NCI-H1417 (cell line): ENCODE measurements around the gene TTC6.
"Not testable (repeated sequence)": the region's sequence is repeated elsewhere in the genome, so short reads cannot be mapped to it uniquely, and the experiment has no call there.

Experiments used
- DNase-seq, 3 experiments: peaks; one replicate each; lab custom pipeline; 2025; lab: John Stamatoyannopoulos, UW

The TTC6 gene

GRCh38 chr14:37594971-37595808 lies at the start of gene TTC6, which contains the start of gene FOXA1:
Gene TTC6 (plus strand): TSS chr14:37595629. CDS start chr14:37622065, 26,436 bp downstream.
Gene FOXA1 (minus strand): TSS chr14:37595249. CDS start chr14:37594972, 277 bp downstream.
- DNase-seq, result peak; percentile 91 to 98 (median 96)

DNA sequence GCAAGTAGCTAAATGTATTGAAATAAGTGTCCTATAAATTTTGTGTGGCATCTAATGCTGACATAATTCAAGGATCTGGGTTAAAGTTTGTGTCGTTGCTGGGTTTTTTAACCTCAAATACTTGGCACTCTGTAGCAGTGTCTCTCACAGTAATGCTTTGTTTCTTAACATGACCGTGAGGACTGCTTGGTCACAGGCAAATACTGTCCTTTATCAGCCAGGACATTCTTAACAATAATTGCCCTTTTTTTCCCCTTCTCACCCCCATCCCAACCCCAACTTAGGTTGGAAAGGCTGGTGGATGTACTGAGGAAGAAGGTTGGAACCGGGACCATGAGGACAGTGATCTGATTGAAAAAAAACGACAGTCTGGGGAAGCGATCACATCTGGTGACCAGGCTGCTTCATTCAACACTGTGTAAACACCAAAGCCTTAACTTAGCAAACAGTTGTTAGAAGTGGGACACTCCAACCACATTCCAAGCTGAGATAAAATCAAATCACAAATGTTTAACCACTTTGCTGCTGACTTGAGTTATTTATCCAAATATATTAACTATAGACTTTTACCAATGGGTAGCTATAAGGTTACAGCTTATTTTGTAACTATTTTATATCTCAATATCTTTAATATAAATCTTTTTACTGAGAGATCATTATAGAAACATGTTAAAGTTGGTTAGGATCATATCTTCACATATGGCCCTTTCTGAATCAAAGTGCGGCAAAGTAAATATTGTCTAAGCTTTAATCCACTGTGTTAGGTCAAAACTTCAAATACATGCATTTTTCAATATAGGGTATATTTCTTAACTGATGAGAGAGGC lies 48.6 kb upstream of the TTC6 start:
- DNase-seq, result peak; percentile 51 to 72 (median 61)

DNA sequence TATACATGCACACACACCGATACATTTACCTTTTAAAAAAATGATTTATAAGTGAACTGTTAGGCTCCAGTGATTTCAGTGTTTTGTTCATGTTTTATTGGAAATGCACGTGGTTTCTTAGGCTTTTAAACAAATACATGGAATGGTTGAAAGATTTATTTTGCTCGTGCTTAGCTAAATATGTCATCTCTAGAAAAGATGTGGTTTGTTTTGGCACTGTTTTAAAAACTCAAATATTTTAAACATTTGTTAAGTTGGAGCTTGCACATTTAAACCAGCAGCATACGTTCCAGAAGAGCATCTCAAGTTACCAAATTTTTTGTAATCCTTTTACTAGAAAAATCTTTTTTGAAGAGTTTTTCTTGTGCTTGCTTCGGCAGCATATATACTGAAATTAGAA lies 44.9 kb upstream of the TTC6 start:
- DNase-seq, result no peak

DNA sequence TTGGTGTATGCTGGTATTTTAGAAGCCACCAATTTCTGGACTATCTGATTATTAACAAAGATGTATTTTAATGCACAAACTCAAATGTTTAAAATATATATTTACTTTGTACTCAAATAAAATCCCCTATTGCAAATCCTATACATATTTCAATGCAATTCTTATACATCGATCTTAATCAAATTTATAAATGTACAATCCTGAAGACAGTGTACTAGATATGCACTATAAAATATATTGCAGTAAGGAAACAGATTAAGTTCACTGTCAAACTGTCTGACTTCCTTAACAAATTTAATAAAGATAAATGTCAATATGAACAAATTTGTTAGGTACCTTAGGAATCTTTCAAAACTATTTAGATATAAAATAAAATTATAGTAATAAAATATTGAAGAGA lies 44.3 kb upstream of the TTC6 start:
- DNase-seq, result no peak

DNA sequence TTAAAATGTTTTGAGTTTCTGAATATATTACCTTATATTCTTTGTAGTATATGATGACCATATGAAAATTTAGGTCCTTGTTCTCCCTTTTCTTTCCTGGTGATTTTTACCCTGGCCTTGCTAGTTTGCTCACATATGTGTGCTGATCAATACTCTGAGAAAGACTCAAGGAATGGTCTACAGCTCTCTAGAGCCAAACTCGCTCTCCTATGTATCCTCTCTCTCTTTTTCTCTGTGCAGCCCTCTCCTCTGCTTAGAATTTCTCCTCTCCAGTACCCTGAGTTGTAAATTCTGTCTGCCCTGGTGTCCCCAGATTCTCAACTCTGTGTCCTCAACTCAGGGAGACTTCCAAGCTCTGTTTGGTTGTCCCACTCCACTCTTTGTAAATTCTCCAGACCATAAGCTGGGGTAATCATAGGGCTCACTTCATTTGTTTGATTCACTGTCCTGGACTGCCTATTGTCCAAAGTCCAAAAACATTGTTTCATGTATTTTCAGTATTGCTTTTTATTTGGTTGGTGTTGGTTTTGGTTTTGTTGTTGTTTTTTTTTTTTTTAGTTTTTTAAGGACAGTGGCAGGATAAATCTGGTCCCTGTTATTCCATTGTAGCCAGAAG lies 41.4 kb upstream of the TTC6 start:
- no peak for DNase-seq

DNA sequence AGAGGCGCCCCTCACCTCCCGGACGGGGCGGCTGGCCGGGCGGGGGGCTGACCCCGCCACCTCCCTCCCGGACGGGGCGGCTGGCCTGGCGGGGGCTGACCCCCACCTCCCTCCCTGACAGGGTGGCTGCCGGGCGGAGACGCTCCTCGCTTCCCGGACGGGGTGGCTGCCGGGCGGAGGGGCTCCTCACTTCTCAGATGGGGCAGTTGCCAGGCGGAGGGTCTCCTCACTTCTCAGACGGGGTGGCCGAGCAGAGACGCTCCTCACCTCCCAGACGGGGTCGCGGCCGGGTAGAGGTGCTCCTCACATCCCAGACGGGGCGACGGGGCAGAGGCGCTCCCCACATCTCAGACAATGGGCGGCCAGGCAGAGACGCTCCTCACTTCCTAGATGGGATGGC lies 39.8 kb upstream of the TTC6 start:
- not testable (repeated sequence) for DNase-seq

DNA sequence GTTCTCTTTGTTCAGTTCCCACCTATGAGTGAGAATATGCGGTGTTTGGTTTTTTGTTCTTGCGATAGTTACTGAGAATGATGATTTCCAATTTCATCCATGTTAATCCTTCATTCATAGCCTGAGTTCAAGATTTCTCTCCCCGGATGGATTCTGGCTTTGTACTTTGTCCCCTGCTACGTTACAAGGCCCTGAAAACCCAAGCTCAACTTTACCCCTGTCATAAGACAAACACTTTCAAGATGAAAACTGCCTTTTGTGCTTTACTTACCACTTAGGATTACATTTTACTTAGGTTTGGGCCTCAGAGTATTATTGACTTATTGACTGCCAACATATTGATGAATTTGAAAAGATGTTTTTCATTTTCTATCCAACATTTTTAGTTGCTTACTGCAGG lies 36.7 kb upstream of the TTC6 start:
- DNase-seq, result no peak

DNA sequence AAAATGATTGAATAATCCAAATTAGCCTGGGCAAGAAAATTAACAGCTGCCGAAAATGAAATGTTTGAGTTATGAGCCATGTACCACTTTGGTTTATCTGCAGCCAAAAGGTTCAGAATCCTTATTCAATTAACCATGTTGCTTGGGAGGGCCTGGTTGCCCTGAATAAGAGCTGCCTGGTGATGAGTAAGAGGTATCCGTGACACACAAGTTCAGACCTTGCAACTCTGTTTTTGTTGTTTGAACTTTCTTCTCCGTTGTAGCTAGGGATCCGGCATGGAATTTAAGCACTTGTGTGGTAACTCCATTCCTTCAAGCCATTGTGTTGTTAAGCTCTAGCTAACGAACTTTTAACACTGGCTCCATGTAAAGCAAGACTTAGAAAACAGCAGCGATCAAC lies 36.0 kb upstream of the TTC6 start:
- no peak for DNase-seq

GRCh38 chr14:37563189-37563588 lies 32.2 kb upstream of the TTC6 start:
- no peak for DNase-seq

GRCh38 chr14:37565550-37565949 lies 29.9 kb upstream of the TTC6 start:
- DNase-seq, result peak in 2 of 3 experiments; percentile 23 to 74

DNA sequence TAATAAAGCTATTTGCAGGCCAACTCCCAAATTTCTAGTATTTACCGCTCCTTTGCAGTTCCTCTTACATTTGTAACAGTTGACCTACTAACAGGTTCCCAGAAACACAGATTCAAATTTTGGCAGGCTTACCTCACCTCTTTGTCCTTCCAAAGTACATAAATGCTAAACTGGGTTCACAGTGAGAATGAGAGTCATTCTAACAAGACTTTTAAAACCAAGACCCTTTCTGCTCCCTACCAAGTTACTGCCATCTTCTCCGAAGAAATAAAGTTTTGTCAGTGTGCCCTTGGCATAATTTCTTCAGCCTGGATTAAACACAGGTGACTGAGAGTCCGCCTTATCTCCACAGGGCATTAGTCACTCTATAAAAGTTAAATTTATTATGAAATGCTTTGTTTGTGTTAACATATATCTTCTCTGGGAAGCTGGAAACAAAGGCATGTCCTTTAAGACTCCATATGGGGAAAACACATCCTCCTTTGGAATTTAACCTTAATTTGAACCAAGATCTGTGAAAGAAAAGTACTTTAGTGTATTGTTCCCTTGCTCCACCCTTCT lies 28.5 kb upstream of the TTC6 start:
- DNase-seq, result no peak

- no peak for DNase-seq
These were observed 25.7 kb upstream of the TTC6 start for GRCh38 chr14:37569729-37570128.

DNA sequence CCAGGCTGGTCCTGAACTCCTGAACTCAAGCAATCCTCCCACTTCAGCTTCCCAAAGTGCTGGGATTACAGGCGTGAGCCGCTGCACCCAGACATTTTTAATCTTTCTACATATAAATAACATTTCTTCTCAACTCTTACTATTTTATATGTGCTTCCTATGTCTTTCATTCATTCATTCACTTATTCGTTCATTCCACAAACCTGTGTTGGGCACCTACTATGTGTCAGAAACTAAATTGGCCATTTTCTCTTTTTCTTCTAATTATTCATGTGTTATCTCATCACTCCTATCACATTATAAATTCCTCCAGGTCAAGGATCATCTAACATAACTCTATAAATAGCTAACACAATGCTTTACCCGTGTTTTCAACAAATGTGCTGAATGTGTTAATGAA lies 24.0 kb upstream of the TTC6 start:
- no peak for DNase-seq

GRCh38 chr14:37573356-37573755 lies 22.1 kb upstream of the TTC6 start:
- DNase-seq, result no peak

DNA sequence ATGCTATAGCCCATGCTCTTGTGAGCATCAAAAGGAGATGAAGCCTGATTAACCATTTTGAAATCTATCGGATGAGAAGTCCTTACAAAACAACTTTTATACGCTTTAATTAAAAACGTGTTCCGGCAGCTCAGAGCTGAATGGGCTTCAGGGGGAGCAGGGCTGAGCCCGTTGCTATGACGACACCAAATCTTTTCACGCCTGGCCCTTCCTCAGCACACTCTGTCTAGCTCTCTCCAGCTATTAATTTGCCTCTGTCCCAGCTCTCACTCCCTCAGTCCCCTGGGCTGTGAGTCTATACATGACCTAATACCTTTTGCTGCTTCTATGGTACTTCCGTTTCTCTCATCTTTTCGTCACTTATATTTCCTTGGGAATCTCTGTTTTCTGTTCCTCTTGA lies 16.2 kb upstream of the TTC6 start:
- peak in 2 of 3 experiments; percentile 27 to 67 for DNase-seq

DNA sequence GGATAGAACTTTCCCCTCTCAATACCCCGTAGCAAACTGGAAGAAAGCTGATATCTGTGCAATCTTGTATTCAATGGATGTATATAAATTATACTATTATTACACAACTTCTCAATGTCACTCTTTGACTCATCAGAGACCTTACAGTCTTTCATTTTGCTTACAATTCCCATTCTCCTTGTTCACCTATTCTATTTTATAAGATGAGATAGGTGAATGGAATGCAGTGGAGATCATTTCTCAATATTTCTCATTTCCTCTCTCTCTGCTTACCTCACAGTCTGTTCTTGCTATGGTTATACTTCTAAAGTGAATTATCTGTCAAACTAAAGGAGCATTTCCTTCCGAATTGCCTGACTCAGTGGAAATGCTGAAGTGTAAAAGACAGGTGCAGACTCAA lies 15.3 kb upstream of the TTC6 start:
- DNase-seq, result no peak

DNA sequence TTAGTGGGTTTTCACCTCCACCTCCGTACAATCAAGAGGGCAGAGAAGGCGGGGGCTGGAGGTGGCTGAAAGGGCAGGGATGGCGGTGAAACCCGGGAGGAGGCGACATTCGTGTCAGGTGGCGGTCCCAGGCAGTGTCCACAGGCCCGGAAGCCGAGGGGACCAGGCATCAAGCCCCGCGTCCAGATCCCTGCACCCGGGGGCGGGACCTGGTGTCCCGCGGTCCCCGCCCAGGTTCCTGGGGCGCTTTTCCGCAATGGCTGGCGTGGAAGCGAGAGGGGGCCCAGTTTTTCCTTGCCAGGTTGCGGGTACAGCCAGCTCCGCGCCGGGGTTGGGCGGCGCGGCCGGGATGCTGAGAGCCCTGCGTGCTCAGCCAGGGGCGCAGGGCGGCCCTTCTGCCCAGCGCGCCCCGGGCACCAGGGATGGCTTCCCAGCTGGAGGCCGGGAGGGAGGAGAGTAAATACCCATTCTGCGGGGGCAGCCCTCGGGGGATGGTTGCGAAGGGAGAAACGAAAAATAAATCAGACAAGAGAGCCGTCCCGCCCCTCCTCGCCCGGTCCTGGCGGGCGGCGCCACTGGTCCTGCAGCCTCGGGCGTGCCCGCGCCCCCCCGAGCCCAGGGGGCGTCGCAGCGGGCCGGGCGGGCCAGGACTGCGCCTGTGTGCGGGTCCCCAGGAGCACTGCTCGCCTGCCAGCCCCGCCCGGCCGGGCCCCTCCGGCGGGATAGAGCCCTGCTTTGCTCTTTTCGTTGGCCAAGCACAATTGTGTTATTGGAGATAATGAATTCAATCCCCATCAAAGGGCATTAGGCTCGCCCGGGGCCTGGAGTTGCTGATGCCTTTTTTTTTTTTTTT lies 11.8 kb upstream of the TTC6 start:
- DNase-seq, result peak; percentile 89 to 99 (median 99)

DNA sequence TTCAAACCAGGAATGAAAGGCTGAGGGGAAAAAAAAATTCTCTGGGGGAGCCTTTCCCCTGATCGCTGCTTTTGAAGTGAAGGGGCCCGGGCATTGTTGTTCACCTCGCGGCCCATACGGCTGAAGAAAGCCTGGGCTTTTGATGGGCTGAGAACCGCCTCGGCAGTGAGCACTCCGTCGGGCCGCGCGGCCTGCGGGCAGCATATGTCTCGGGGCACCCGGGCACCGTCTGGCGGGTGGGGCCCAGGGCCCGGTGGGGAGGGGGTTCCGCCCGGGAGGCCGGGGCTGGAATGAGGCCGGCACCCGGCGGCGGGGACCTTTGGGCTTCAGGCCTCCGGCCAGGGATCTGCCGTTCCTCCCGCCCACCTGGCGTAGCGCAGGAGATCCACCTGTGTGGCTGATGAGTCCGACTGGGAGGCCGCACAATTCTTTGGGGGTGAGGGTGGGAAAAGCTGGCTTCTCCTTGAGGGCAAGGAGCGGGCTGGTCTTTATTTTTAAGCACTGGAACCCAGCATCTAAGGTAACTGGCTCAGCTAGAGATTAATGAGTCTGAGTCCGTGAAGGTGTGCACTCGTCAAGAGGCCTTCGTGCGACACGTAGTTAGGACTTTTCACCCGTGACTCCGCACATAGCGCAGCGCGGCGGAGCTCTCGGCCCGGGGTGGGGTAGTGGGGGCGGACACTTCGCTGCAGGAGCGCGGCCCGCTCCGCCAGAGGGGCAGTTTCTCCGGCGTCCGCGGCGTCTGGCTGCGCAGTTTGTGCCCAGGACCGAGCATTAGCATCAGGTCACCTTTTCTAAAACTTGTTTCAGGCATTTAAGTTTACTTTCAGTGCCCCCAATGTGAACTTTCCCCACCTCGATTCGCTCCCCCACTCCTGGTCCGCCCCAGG lies 11.0 kb upstream of the TTC6 start:
- DNase-seq, result peak; percentile 79 to 93 (median 91)

- DNase-seq, result peak; percentile 78 to 95 (median 91)
These were observed 10.3 kb upstream of the TTC6 start for GRCh38 chr14:37585101-37585511.
